ENCODE data around the gene FUT2.

The FUT2 gene

DNA sequence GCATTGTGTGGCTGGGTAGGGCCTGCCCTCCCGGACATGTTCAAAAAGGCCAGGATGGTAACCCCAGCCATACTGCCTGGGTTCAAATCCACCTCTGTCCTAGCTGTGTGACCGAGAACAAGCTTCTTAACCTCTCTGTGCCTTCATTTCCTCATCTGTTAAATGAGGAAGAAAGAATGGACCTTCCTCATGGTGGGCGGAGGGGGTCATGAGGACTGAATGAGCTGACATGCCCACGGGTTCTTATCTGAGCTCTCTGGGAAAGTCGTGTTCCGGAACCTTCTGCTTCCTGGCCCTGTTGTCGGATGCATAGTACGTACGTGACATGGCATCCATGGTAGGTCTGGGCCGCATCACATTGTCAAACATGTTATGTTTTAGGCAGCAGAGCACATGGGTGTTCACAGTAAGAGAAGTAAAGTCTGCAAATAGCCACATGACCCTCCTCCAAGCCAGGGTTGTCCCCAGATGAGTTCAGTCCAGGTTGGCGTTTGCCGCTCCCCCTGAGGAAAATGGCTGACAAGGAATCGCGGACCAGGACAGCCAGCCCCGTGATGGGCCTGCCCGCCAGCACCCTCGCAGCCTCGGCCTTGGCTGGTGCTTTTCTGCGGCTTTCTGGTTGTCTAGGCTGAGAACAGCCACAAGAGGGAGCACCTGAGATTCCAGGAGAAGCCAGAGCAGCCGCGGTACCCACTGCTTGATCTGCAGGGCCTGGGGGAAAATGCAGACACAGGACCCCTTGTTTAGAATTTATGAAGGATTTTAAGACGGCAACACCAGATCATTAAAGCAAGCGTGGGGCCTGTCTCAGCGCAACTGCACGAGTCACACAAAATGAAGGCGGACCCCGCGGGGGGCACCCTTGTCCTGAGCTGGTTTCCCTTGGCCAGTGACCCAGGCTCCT lies 20.6 kb upstream of the FUT2 start:
- Histone ChIP-seq H3K9me3 (replicated peaks in 1 of 2; ENCODE audit: control insufficient read depth in 2 of 2, insufficient read depth in 1 of 2, low read depth in 1 of 2, low read length in 2 of 2) (no peaks in the 10 kb centered on the region), H2AK5ac (ENCODE audit: low read depth, low read length) (peak overlapping the region; percentile 12), H2BK15ac (ENCODE audit: low read length) (no peak overlapping the region), H3K27ac (replicated peaks; ENCODE audit: low read length) (no peak overlapping the region), H4K8ac (ENCODE audit: low read depth, low read length) (peak overlapping the region; percentile 57), H2BK12ac (ENCODE audit: low read length) (no peak overlapping the region), H3K4me2 (ENCODE audit: insufficient read depth, low read length, poor library complexity, severe bottlenecking) (no peak overlapping the region), H3K4ac (ENCODE audit: low read length) (no peak overlapping the region), H2AFZ (ENCODE audit: low read length) (peak overlapping the region; percentile 84), H3K4me3 (ENCODE audit: low read length in 2 of 2) (no peak overlapping the region), H4K91ac (ENCODE audit: low read depth, low read length, poor library complexity) (no peak overlapping the region), H3K9ac (ENCODE audit: low read depth, low read length, poor library complexity) (no peak overlapping the region), H3K18ac (ENCODE audit: low read length) (peak overlapping the region; percentile 6), H3K4me1 (ENCODE audit: control insufficient read depth in 2 of 2, insufficient read depth in 1 of 2, low read depth in 1 of 2, low read length in 2 of 2) (peaks cover 12 to 13% of the 10 kb centered on the region in 2 donors), H2BK5ac (ENCODE audit: low read length) (no peak overlapping the region), H3K36me3 (replicated peaks in 1 of 2; ENCODE audit: control insufficient read depth in 2 of 2, insufficient read depth in 2 of 2, low read length in 2 of 2) (no peaks in the 10 kb centered on the region), H2BK120ac (ENCODE audit: low read depth, low read length) (no peak overlapping the region), H3K27me3 (ENCODE audit: control insufficient read depth in 3 of 3, insufficient read depth in 3 of 3, low read depth in 1 of 3, low read length in 3 of 3) (peaks cover 0 to 15% (median 6%) of the 10 kb centered on the region in 3 experiments), H3K79me1 (ENCODE audit: low read depth, low read length) (no peaks in the 10 kb centered on the region), H3K14ac (ENCODE audit: low read length) (no peak overlapping the region), H3K23ac (ENCODE audit: low read depth, low read length, poor library complexity) (no peak overlapping the region)
- WGBS, 2 donors (ENCODE audit: extremely low coverage in 2 of 2, insufficient read length in 2 of 2, insufficient replicate concordance in 1 of 2) = no CpG with 5 or more reads among the region's 28 CpGs
- peak; percentile 82 for DNase-seq (ENCODE audit: low spot score)

DNA sequence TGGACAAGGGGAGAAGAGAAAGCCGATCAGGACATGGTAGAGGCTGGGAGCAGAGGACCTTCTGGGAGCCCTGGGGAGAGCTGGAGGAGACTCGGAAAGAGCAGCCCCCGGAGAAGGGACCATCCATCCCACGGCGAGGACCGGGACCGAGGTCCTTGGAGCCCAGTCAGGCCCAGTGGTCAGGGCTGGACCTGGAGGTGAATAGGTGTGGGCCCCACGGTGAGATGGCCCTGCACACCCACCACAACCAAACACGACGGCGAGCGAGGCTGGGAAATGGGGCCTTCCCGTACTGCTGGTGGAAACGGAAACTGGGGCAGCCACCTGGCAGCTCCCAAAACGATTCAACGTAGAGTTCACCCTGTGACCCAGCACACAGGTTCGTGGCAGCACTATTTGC lies 19.3 kb upstream of the FUT2 start:
- Histone ChIP-seq H2BK5ac (ENCODE audit: low read length) (no peak overlapping the region), H3K9ac (ENCODE audit: low read depth, low read length, poor library complexity) (no peak overlapping the region), H4K91ac (ENCODE audit: low read depth, low read length, poor library complexity) (no peak overlapping the region), H3K79me1 (ENCODE audit: low read depth, low read length) (no peaks in the 10 kb centered on the region), H3K4me1 (ENCODE audit: control insufficient read depth in 2 of 2, insufficient read depth in 1 of 2, low read depth in 1 of 2, low read length in 2 of 2) (peaks cover 11 to 12% of the 10 kb centered on the region in 2 donors), H3K36me3 (replicated peaks in 1 of 2; ENCODE audit: control insufficient read depth in 2 of 2, insufficient read depth in 2 of 2, low read length in 2 of 2) (no peaks in the 10 kb centered on the region), H3K4me2 (ENCODE audit: insufficient read depth, low read length, poor library complexity, severe bottlenecking) (no peak overlapping the region), H3K14ac (ENCODE audit: low read length) (no peak overlapping the region), H2AFZ (ENCODE audit: low read length) (no peak overlapping the region), H3K4ac (ENCODE audit: low read length) (no peak overlapping the region), H3K18ac (ENCODE audit: low read length) (peak overlapping the region; percentile 62), H3K23ac (ENCODE audit: low read depth, low read length, poor library complexity) (no peak overlapping the region), H2BK15ac (ENCODE audit: low read length) (no peak overlapping the region), H2AK5ac (ENCODE audit: low read depth, low read length) (peak overlapping the region; percentile 77), H3K4me3 (ENCODE audit: low read length in 2 of 2) (no peak overlapping the region), H4K8ac (ENCODE audit: low read depth, low read length) (no peak overlapping the region), H2BK12ac (ENCODE audit: low read length) (peak overlapping the region; percentile 68), H2BK120ac (ENCODE audit: low read depth, low read length) (no peak overlapping the region), H3K27ac (replicated peaks; ENCODE audit: low read length) (no peak overlapping the region), H3K9me3 (replicated peaks in 1 of 2; ENCODE audit: control insufficient read depth in 2 of 2, insufficient read depth in 1 of 2, low read depth in 1 of 2, low read length in 2 of 2) (no peaks in the 10 kb centered on the region), H3K27me3 (ENCODE audit: control insufficient read depth in 3 of 3, insufficient read depth in 3 of 3, low read depth in 1 of 3, low read length in 3 of 3) (peaks cover 0 to 15% (median 6%) of the 10 kb centered on the region in 3 experiments)
- WGBS, 2 donors (ENCODE audit: extremely low coverage in 2 of 2, insufficient read length in 2 of 2, insufficient replicate concordance in 1 of 2) = no CpG with 5 or more reads among the region's 17 CpGs
- no peak for DNase-seq (ENCODE audit: low spot score)

DNA sequence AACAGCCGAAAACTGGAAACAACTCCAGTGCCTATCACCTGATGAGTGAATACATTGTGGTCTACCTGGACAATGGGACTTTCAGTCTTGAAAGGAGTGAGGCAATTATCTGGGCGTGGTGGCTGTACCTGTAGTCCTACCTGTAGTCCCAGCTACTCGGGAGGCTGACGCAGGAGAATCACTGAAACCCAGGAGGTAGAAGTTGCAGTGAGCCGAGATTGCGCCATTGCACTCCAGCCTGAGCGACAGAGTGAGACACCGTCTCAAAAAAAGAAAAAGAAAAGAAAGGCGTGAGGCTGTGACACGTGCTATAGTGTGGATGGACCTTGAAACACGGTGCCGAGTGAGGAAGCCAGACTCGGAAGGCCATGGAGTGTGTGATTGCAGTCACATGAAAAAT lies 18.9 kb upstream of the FUT2 start:
- Histone ChIP-seq H2AK5ac (ENCODE audit: low read depth, low read length) (no peak overlapping the region), H3K18ac (ENCODE audit: low read length) (peak overlapping the region; percentile 19), H3K14ac (ENCODE audit: low read length) (no peak overlapping the region), H3K4me2 (ENCODE audit: insufficient read depth, low read length, poor library complexity, severe bottlenecking) (no peak overlapping the region), H3K27me3 (ENCODE audit: control insufficient read depth in 3 of 3, insufficient read depth in 3 of 3, low read depth in 1 of 3, low read length in 3 of 3) (peaks cover 0 to 15% (median 6%) of the 10 kb centered on the region in 3 experiments), H3K9me3 (replicated peaks in 1 of 2; ENCODE audit: control insufficient read depth in 2 of 2, insufficient read depth in 1 of 2, low read depth in 1 of 2, low read length in 2 of 2) (no peaks in the 10 kb centered on the region), H3K23ac (ENCODE audit: low read depth, low read length, poor library complexity) (no peak overlapping the region), H4K8ac (ENCODE audit: low read depth, low read length) (no peak overlapping the region), H2BK5ac (ENCODE audit: low read length) (no peak overlapping the region), H2AFZ (ENCODE audit: low read length) (no peak overlapping the region), H3K36me3 (replicated peaks in 1 of 2; ENCODE audit: control insufficient read depth in 2 of 2, insufficient read depth in 2 of 2, low read length in 2 of 2) (no peaks in the 10 kb centered on the region), H3K9ac (ENCODE audit: low read depth, low read length, poor library complexity) (no peak overlapping the region), H3K4me1 (ENCODE audit: control insufficient read depth in 2 of 2, insufficient read depth in 1 of 2, low read depth in 1 of 2, low read length in 2 of 2) (peaks cover 11 to 12% of the 10 kb centered on the region in 2 donors), H3K4ac (ENCODE audit: low read length) (no peak overlapping the region), H2BK120ac (ENCODE audit: low read depth, low read length) (no peak overlapping the region), H3K4me3 (ENCODE audit: low read length in 2 of 2) (no peak overlapping the region), H4K91ac (ENCODE audit: low read depth, low read length, poor library complexity) (no peak overlapping the region), H2BK12ac (ENCODE audit: low read length) (no peak overlapping the region), H2BK15ac (ENCODE audit: low read length) (no peak overlapping the region), H3K79me1 (ENCODE audit: low read depth, low read length) (no peaks in the 10 kb centered on the region), H3K27ac (replicated peaks; ENCODE audit: low read length) (no peak overlapping the region)
- no CpG with 5 or more reads among the region's 13 CpGs for WGBS, 2 donors (ENCODE audit: extremely low coverage in 2 of 2, insufficient read length in 2 of 2, insufficient replicate concordance in 1 of 2)
- DNase-seq (ENCODE audit: low spot score) = no peak

DNA sequence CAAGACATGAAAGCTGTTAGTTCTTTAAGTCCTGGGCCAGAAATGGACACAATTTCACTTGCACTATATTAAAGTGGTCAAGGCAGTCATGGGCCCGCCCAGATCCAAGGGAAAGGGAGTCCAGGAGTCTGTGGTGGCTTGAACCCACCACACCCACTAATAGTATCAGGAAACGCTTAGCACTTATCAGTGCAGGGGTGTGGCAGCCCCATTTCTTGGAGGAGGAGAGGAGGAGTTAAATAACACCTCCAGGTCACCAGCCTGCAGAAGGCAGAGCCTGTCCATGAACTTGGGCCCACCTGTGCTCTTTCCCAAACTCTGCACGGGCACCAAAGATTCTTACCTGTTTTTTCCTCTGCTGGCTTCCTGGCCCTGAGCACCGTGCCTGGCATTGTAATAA lies 17.6 kb upstream of the FUT2 start:
- Histone ChIP-seq H3K4me3 (ENCODE audit: low read length in 2 of 2) (no peak overlapping the region), H3K18ac (ENCODE audit: low read length) (no peak overlapping the region), H3K4ac (ENCODE audit: low read length) (no peak overlapping the region), H3K4me2 (ENCODE audit: insufficient read depth, low read length, poor library complexity, severe bottlenecking) (no peak overlapping the region), H3K9me3 (replicated peaks in 1 of 2; ENCODE audit: control insufficient read depth in 2 of 2, insufficient read depth in 1 of 2, low read depth in 1 of 2, low read length in 2 of 2) (no peaks in the 10 kb centered on the region), H3K14ac (ENCODE audit: low read length) (no peak overlapping the region), H2BK120ac (ENCODE audit: low read depth, low read length) (no peak overlapping the region), H2BK5ac (ENCODE audit: low read length) (no peak overlapping the region), H3K9ac (ENCODE audit: low read depth, low read length, poor library complexity) (no peak overlapping the region), H3K4me1 (ENCODE audit: control insufficient read depth in 2 of 2, insufficient read depth in 1 of 2, low read depth in 1 of 2, low read length in 2 of 2) (peaks cover 9% of the 10 kb centered on the region in 2 donors), H2BK12ac (ENCODE audit: low read length) (no peak overlapping the region), H2BK15ac (ENCODE audit: low read length) (no peak overlapping the region), H4K91ac (ENCODE audit: low read depth, low read length, poor library complexity) (no peak overlapping the region), H3K36me3 (replicated peaks in 1 of 2; ENCODE audit: control insufficient read depth in 2 of 2, insufficient read depth in 2 of 2, low read length in 2 of 2) (no peaks in the 10 kb centered on the region), H3K27me3 (ENCODE audit: control insufficient read depth in 3 of 3, insufficient read depth in 3 of 3, low read depth in 1 of 3, low read length in 3 of 3) (peaks cover 0 to 10% (median 6%) of the 10 kb centered on the region in 3 experiments), H4K8ac (ENCODE audit: low read depth, low read length) (no peak overlapping the region), H2AK5ac (ENCODE audit: low read depth, low read length) (no peak overlapping the region), H2AFZ (ENCODE audit: low read length) (no peak overlapping the region), H3K79me1 (ENCODE audit: low read depth, low read length) (no peaks in the 10 kb centered on the region), H3K27ac (replicated peaks; ENCODE audit: low read length) (no peak overlapping the region), H3K23ac (ENCODE audit: low read depth, low read length, poor library complexity) (no peak overlapping the region)
- no peak for DNase-seq (ENCODE audit: low spot score)
- WGBS, 2 donors (ENCODE audit: extremely low coverage in 2 of 2, insufficient read length in 2 of 2, insufficient replicate concordance in 1 of 2) = no CpG with 5 or more reads among the region's 4 CpGs

All from neuronal stem cell (in vitro differentiated cells).